ENCODE measurements around the gene CARF. TPM values are rescaled to one million over a fixed set of nuclear protein-coding genes. Genes with fewer than 3 reads are reported as not detected.

Gene CARF
- total and polyA plus RNA-seq, 2 donors (not counting 1 experiment from before 2014, with no cell fraction given) = 7.2 to 8.6 TPM

DNA sequence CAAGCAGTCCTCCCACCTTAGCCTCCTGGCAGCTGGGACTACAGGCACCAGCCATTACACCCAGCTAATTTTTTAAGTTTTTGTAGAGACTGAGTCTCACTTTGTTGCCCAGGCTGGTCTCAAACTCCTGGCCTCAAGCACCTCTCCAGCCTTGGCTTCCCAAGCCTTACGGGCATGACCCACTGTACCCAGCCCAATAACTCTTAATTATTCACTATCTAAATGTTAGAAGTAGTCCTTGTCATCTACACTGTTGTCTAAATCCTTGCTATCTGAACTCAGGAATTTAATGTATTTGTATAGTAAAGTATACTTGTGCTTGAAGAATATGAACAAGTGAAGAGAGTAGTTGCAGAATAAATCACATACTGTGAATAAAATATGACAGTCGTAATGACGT is 64.7 kb downstream of the CARF start:
- H3K36me3 ChIP-seq (ENCODE audit: control insufficient read depth, insufficient read depth, low read length) = no peaks in the 10 kb centered on the region
- no peaks in the 10 kb centered on the region for H3K9me3 ChIP-seq (ENCODE audit: control insufficient read depth, insufficient read depth, low read depth, low read length)
- H2AFZ ChIP-seq (ENCODE audit: low read length) = no peak overlapping the region
- TF ChIP-seq, protein P1, sequence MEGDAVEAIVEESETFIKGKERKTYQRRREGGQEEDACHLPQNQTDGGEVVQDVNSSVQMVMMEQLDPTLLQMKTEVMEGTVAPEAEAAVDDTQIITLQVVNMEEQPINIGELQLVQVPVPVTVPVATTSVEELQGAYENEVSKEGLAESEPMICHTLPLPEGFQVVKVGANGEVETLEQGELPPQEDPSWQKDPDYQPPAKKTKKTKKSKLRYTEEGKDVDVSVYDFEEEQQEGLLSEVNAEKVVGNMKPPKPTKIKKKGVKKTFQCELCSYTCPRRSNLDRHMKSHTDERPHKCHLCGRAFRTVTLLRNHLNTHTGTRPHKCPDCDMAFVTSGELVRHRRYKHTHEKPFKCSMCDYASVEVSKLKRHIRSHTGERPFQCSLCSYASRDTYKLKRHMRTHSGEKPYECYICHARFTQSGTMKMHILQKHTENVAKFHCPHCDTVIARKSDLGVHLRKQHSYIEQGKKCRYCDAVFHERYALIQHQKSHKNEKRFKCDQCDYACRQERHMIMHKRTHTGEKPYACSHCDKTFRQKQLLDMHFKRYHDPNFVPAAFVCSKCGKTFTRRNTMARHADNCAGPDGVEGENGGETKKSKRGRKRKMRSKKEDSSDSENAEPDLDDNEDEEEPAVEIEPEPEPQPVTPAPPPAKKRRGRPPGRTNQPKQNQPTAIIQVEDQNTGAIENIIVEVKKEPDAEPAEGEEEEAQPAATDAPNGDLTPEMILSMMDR (conservative IDR thresholded peaks at IDR 0.05 in 1 of 2, IDR thresholded peaks at IDR 0.05 in 1 of 2; ENCODE audit: low read depth in 1 of 2, low read length in 2 of 2) = no peak
- TF ChIP-seq EZH2 (IDR thresholded peaks at IDR 0.05; ENCODE audit: low read length, missing control alignments) = no peak
- no peak for DNase-seq (ENCODE audit: low read depth in 2 of 2)
- no peaks in the 10 kb centered on the region for H3K4me1 ChIP-seq (ENCODE audit: control insufficient read depth, extremely low read depth, insufficient read depth, low read length)
- no peaks in the 10 kb centered on the region for H3K27me3 ChIP-seq (ENCODE audit: control insufficient read depth, insufficient read depth, low read length)
- no peaks in the 10 kb centered on the region for H3K79me2 ChIP-seq (ENCODE audit: control insufficient read depth, insufficient read depth, low read length)
- H3K4me3 ChIP-seq (replicated peaks in 1 of 4; ENCODE audit: control extremely low read depth in 1 of 4, insufficient read depth in 1 of 4, low read depth in 3 of 4, low read length in 4 of 4) = no peak overlapping the region
- no peaks in the 10 kb centered on the region for H4K20me1 ChIP-seq (ENCODE audit: control insufficient read depth, extremely low read depth, insufficient read depth, low read length)
- no peak overlapping the region for H3K9ac ChIP-seq (ENCODE audit: insufficient read depth, low read length)
- no peak overlapping the region for H3K4me2 ChIP-seq (ENCODE audit: extremely low read depth, insufficient read depth, low read length)
- H3K27ac ChIP-seq (ENCODE audit: insufficient read depth, low read length) = no peak overlapping the region

DNA sequence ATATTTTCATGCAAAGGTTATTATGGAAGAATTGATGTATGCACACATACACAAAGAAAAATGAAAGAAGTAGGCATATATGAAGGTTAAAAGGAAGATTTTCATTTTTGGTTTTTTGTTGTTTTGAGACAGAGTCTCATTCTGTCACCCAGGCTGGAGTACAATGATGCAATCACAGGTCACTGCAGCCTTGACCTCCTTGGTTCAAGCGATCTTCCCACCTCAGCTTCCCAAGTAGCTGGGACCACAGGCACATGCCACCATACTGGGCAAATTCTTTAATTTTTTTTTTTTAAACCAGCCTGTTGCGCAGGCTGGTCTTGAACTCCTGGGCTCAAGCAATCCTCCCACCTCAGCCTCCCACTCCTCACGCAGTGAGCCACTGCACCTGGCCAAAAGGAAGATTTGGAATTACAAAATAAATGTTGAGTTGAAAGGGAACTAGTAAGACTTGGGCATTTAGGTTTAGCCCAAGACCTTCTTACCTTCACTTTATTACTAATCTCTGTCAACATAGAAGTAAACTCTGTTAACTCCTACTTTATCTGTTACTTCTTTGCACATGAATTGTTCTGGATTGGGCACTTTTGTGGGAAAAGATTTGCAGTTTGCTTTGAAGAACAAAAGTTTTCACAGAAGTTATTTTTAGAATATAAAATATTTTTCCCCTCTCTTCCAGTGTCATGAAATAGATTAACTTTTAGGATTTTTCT is 70.9 kb downstream of the CARF start:
- TF ChIP-seq, protein P1 (conservative IDR thresholded peaks at IDR 0.05 in 1 of 2, IDR thresholded peaks at IDR 0.05 in 1 of 2; ENCODE audit: low read depth in 1 of 2, low read length in 2 of 2) = no peak
- no peak for TF ChIP-seq EZH2 (IDR thresholded peaks at IDR 0.05; ENCODE audit: low read length, missing control alignments)

DNA sequence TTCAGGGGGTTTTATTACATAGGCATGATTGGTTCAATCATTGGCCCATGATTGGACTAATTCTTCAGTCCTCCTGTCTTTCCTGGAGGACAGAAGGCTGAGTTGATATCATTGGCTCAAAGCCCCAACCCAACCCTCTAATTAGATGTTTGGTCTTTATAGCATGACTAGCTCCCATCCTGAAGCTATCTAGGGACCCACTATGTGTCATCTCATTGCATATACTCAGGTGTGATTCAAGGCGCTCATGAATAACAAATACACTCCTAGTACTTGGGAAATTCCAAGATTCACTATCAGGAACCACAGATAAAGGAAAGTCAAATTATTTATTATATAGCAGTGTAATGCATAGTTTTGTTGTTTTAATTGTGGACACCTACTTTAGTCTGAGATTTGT is 77.7 kb downstream of the CARF start:
- no peaks in the 10 kb centered on the region for H4K20me1 ChIP-seq (ENCODE audit: control insufficient read depth, extremely low read depth, insufficient read depth, low read length)
- H3K4me2 ChIP-seq (ENCODE audit: extremely low read depth, insufficient read depth, low read length) = no peak overlapping the region
- TF ChIP-seq EZH2 (IDR thresholded peaks at IDR 0.05; ENCODE audit: low read length, missing control alignments) = no peak
- TF ChIP-seq, protein P1 (conservative IDR thresholded peaks at IDR 0.05 in 1 of 2, IDR thresholded peaks at IDR 0.05 in 1 of 2; ENCODE audit: low read depth in 1 of 2, low read length in 2 of 2) = no peak
- no peaks in the 10 kb centered on the region for H3K79me2 ChIP-seq (ENCODE audit: control insufficient read depth, insufficient read depth, low read length)
- H3K4me1 ChIP-seq (ENCODE audit: control insufficient read depth, extremely low read depth, insufficient read depth, low read length) = no peaks in the 10 kb centered on the region
- H3K27ac ChIP-seq (ENCODE audit: insufficient read depth, low read length) = no peak overlapping the region
- no peak overlapping the region for H3K4me3 ChIP-seq (replicated peaks in 1 of 4; ENCODE audit: control extremely low read depth in 1 of 4, insufficient read depth in 1 of 4, low read depth in 3 of 4, low read length in 4 of 4)
- no peaks in the 10 kb centered on the region for H3K27me3 ChIP-seq (ENCODE audit: control insufficient read depth, insufficient read depth, low read length)
- no peaks in the 10 kb centered on the region for H3K36me3 ChIP-seq (ENCODE audit: control insufficient read depth, insufficient read depth, low read length)
- H2AFZ ChIP-seq (ENCODE audit: low read length) = no peak overlapping the region
- H3K9me3 ChIP-seq (ENCODE audit: control insufficient read depth, insufficient read depth, low read depth, low read length) = no peaks in the 10 kb centered on the region
- no peak for DNase-seq (ENCODE audit: low read depth in 2 of 2)
- no peak overlapping the region for H3K9ac ChIP-seq (ENCODE audit: insufficient read depth, low read length)

More for the DNA sequence above, 70.9 kb downstream of the CARF start:
- Histone ChIP-seq H3K4me3 (replicated peaks in 1 of 4; ENCODE audit: control extremely low read depth in 1 of 4, insufficient read depth in 1 of 4, low read depth in 3 of 4, low read length in 4 of 4) (no peak overlapping the region), H3K27me3 (ENCODE audit: control insufficient read depth, insufficient read depth, low read length) (no peaks in the 10 kb centered on the region), H4K20me1 (ENCODE audit: control insufficient read depth, extremely low read depth, insufficient read depth, low read length) (no peaks in the 10 kb centered on the region), H3K79me2 (ENCODE audit: control insufficient read depth, insufficient read depth, low read length) (no peaks in the 10 kb centered on the region), H2AFZ (ENCODE audit: low read length) (no peak overlapping the region), H3K9me3 (ENCODE audit: control insufficient read depth, insufficient read depth, low read depth, low read length) (no peaks in the 10 kb centered on the region), H3K27ac (ENCODE audit: insufficient read depth, low read length) (no peak overlapping the region), H3K4me1 (ENCODE audit: control insufficient read depth, extremely low read depth, insufficient read depth, low read length) (no peaks in the 10 kb centered on the region), H3K36me3 (ENCODE audit: control insufficient read depth, insufficient read depth, low read length) (no peaks in the 10 kb centered on the region), H3K9ac (ENCODE audit: insufficient read depth, low read length) (no peak overlapping the region), H3K4me2 (ENCODE audit: extremely low read depth, insufficient read depth, low read length) (no peak overlapping the region)
- DNase-seq (ENCODE audit: low read depth in 2 of 2) = no peak

Data from fibroblast of lung (primary cell).